Sigmoid colon (tissue), 4 donors: ENCODE results near the gene DMP1.

Source experiments
- CTCF ChIP-seq, 4 experiments: fragments of 450-650 bp in 3 of 4; fragments of 200-600 bp in 1 of 4; IDR thresholded peaks; one replicate each; pipeline ENCODE4 v1.5.1; 2016 to 2019; ENCODE audit warnings: antibody characterized with exemption in 4 of 4, mild to moderate bottlenecking in 3 of 4, moderate library complexity in 2 of 4
- EP300 ChIP-seq, 4 donors: sonication (generic); formaldehyde crosslinking; IDR thresholded peaks; one replicate each; pipeline ENCODE4 v1.6.1; 2017; ENCODE audit warnings: antibody characterized with exemption in 4 of 4
- POLR2A ChIP-seq, 2 donors: fragments of 450-650 bp; IDR thresholded peaks; one replicate each; pipeline ENCODE4 v1.6.1; 2016; ENCODE audit warnings: antibody characterized with exemption in 2 of 2, mild to moderate bottlenecking in 2 of 2, moderate library complexity in 2 of 2
- POLR2AphosphoS5 ChIP-seq, 4 donors: sonication (generic); formaldehyde crosslinking; IDR thresholded peaks; one replicate each; pipeline ENCODE4 v1.6.1; 2017; ENCODE audit warnings: antibody characterized with exemption in 4 of 4

DNA sequence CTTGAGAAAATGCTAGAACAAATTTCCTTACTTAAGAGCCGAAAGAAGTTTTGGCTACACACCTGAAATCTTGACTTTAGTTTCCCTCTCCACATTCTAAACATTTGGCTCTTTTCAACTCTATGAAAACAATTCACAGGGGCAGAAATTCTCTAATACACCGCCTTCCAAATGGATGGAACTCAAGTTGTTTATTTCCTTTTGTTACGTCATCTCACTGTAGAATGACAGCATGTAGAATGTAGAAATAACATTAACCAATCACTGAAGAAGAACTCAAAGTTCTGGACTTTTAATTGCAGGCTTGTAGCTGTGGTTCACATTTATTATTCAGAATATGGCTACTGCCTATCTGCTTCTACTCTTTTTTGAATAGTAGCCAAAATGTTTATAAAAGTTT lies 1.9 kb downstream of the DMP1 start:
- TF ChIP-seq POLR2A (IDR thresholded peaks at IDR 0.05) (no peak), CTCF (IDR thresholded peaks at IDR 0.05) (no peak), EP300 (IDR thresholded peaks at IDR 0.05) (no peak), POLR2AphosphoS5 (IDR thresholded peaks at IDR 0.05) (no peak)
